Keratinocyte (primary cell): ENCODE measurements around the gene MAGI1.

Experiments
- EZH2 ChIP-seq: IDR thresholded peaks from one replicate; pipeline ENCODE4 v1.6.1; 2012; ENCODE audit warnings: inconsistent platforms, mild to moderate bottlenecking, low read length, moderate library complexity
- TF ChIP-seq, protein P1 (sequence below), 3 experiments: IDR thresholded peaks in 1 of 3; conservative IDR thresholded peaks in 1 of 3; optimal IDR thresholded peaks in 1 of 3; 2 replicates in 2 of 3; 3 replicates in 1 of 3; pipeline versions ENCODE3 to v1.5.1; 2011; ENCODE audit warnings: low read length in 3 of 3, mild to moderate bottlenecking in 3 of 3, moderate library complexity in 2 of 3, control low read depth in 1 of 3, inconsistent platforms in 1 of 3; ENCODE audit not compliant: insufficient read depth in 2 of 3; ENCODE audit errors: extremely low read depth in 1 of 3

DNA sequence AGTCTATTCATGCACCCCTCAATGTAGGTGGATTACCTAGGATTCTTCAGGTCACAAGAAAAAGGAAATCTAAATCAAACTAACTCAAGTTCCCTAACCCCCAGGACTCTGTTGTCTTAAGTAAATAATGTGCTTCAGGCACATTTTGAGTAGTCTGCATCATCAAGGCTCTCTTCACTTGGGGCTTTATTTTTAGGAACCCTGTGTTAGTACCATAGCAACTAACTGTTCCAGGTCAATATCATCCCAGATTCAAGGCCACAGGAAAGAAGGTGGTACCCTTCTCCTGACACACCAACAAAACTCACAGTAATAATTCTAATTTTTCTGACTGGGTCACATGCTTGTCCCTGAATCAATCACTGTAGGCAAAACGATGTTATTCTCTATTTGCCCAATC lies 218.1 kb downstream of the MAGI1 start:
- TF ChIP-seq, protein P1, sequence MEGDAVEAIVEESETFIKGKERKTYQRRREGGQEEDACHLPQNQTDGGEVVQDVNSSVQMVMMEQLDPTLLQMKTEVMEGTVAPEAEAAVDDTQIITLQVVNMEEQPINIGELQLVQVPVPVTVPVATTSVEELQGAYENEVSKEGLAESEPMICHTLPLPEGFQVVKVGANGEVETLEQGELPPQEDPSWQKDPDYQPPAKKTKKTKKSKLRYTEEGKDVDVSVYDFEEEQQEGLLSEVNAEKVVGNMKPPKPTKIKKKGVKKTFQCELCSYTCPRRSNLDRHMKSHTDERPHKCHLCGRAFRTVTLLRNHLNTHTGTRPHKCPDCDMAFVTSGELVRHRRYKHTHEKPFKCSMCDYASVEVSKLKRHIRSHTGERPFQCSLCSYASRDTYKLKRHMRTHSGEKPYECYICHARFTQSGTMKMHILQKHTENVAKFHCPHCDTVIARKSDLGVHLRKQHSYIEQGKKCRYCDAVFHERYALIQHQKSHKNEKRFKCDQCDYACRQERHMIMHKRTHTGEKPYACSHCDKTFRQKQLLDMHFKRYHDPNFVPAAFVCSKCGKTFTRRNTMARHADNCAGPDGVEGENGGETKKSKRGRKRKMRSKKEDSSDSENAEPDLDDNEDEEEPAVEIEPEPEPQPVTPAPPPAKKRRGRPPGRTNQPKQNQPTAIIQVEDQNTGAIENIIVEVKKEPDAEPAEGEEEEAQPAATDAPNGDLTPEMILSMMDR (optimal IDR thresholded peaks at IDR 0.05 in 1 of 3, IDR thresholded peaks at IDR 0.05 in 1 of 3, conservative IDR thresholded peaks at IDR 0.05 in 1 of 3; ENCODE audit: extremely low read depth in 1 of 3, insufficient read depth in 2 of 3, low read length in 3 of 3): no peak
- TF ChIP-seq EZH2: no peak
